Upper lobe of left lung (tissue), 4 donors: ENCODE measurements around the gene HPSE.

Experiments
- CTCF ChIP-seq, 6 experiments: fragments of 450-650 bp in 4 of 6; fragments of 200-600 bp in 2 of 6; sonication (generic) in 2 of 6; IDR thresholded peaks; one replicate each; pipeline ENCODE4 v1.5.1; 2016 to 2019; ENCODE audit warnings: antibody characterized with exemption in 6 of 6
- POLR2A ChIP-seq, 4 donors: fragments of 450-650 bp; IDR thresholded peaks; one replicate each; pipeline ENCODE4 v1.5.1; 2016 to 2017; ENCODE audit warnings: antibody characterized with exemption in 4 of 4, mild to moderate bottlenecking in 2 of 4
- POLR2AphosphoS5 ChIP-seq, 2 donors: sonication (generic); formaldehyde crosslinking; IDR thresholded peaks; one replicate each; pipeline ENCODE4 v1.5.1; 2017; ENCODE audit warnings: antibody characterized with exemption in 2 of 2

DNA sequence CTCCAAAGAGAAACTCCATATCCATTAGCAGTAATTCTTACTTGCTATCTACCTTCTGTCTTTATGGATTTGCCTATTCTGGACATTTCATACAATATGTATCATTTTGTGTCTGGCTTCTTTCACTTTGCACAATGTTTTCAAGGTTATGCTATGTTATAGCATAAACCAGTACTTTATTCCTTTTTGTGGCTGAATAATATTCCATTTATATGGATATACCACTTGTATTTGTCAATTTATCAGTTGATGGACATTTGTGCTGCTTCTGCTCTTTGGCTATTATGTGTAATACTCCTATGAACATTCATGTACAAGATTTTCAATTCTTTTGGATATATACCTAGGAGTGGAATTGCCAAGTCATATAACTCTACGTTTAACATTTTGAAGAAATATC, 18.9 kb upstream of the HPSE start:
- TF ChIP-seq CTCF (IDR thresholded peaks at IDR 0.05) = no peak
- no peak for TF ChIP-seq POLR2A (IDR thresholded peaks at IDR 0.05)
- TF ChIP-seq POLR2AphosphoS5 (IDR thresholded peaks at IDR 0.05) = no peak
